HG03064 (cell line): Measurements from ENCODE around the gene ASMTL.
"Not testable (repeated sequence)": the region's sequence is repeated elsewhere in the genome, so short reads cannot be mapped to it uniquely, and the experiment has no call there.

Experiments used
- ATAC-seq: cut with Tn5 transposase; IDR thresholded peaks from one replicate; pipeline ENCODE4 v1.9.1; 2021; ENCODE audit warnings: low read depth; ENCODE audit not compliant: unreplicated experiment

ASMTL gene

DNA sequence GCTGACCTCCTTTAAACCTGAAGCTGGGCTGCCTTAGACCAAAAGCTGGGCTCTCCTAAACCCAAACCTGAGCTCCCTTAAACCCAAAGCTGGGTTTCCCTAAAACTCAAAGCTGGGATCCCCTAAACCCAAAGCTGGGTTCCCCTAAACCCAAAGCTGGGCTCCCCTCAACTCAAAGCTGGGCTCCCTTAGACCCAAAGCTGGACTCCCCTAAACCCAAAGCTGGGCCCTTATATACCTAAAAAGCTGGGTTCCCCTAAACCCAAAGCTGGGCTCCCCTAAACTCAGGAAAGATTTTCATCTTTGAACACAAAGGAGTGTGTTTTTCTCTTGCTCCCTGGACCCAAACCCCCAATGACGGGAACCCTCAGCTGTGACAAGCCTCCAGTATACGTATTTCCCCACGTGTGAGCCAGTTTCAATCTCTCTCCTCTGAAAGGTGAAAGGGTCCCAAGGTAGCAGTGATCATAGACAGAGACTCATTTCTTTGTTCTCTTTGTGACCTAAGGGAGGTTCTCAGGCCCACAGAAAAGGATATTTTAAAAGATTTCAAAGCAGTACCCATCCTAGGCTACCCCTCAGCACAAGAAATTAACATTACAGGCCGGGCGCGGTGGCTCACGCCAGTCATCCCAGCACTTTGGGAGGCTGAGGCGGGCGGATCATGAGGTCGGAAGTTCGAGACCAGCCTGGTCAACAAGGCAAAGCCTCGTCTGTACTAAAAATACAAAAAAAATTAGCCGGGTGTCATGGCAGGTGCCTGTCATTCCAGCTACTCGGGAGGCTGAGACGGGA, 31.3 kb upstream of the ASMTL start:
- ATAC-seq = peak; percentile 52

DNA sequence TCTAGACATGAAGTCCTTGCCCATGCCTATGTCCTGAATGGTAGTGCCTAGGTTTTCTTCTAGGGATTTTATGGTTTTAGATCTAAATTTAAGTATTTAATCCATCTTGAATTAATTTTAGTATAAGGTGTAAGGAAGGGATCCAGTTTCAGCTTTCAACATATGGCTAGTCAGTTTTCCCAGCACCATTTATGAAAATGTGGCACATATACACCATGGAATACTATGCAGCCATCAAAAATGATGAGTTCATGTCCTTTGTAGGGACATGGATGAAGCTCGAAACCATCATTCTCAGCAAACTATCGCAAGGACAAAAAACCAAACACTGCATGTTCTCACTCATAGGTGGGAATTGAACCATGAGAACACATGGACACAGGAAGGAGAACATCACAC, 29.8 kb upstream of the ASMTL start:
- ATAC-seq = not testable (repeated sequence)

DNA sequence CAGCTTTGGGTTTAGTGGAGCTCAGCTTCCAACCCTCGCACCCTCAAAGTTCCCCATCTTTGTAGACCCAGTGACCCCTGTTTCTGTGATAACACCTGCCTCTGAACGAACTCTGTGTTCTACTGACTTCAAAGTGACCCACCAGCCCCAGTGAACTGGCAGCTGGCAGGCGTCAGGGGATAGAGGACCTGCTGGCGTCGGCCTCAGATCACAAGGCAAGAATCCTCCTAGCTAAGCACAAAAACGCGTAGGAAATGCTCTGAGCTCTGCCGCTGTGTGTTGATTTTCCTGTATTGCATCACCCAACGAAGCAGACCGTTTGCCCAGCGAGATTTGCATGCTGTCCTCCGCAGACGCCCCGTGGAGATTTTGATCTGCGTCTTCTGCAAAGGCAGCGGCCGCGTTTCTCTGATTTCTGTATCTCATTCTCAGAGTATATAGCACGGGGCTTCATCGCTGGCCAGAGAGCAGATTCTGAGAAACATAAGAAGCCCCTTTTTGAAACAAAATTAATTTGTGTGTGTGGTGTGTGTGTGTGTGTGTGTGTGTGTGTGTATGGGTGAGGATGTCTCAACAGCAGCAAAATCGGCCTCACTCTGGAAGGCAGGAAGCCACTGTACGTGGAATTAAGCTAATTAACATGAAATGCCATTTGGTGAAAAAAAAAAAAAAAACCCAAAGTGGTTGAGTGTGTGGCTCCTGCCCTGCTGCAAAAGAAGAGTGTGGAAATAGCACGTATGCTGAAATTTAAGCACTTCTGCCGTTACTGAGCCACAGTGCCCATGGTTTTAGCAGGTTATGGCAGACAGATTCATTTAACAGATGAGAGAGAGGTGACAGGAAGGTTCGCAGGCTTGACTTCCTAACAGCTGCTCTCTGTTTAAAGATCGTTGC, 29.2 kb upstream of the ASMTL start:
- peak; percentile 44 for ATAC-seq

DNA sequence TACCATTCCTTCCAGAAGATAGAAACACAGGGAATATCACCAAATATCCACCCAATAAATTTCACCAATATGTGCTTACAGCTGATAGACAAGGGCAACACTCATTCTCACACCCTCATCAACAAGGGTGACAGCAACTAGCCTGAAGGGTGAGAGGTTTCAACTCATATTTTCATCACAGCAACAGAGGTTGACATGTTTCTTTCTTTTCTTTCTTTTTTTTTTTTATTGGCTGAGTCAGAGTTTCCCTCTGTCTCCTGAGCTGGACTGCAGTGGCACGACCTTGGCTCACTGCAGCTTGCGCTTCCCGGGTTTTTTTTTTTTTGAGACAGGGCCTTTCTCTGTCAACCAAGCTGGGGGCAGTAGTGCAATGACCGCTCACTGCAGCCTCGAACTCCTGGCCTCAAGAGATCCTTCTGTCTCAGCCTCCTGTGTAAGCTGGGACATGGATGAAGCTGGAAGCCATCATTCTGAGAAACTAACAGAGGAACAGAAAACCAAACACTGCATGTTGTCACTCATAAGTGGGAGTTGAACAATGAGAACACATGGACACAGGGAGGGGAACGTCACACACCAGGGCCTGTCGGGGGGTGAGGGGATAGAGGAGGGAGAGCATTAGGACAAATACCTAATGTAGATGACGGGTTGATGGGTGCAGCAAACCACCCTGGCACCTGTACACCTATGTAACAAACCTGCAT, 27.5 kb upstream of the ASMTL start:
- no peak for ATAC-seq

GRCh38 chrX:1477801-1478458, 25.2 kb upstream of the ASMTL start:
- ATAC-seq = no peak

DNA sequence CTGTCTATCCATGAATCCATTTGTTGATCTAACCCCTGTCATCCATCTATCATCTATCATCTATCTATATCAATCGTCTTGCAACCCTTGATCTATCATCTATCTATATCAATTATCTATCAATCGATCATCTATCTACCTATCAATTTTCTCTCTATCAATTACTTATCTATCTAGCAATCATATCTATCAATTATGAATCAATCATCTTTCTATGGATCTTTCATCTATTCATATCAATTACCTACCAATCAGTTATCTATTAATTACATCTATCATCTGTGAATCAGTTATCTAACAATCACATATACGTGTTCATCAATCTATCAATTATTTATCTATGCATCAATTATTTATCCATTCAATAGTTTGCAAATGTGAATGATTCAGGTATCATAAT, 24.5 kb upstream of the ASMTL start:
- ATAC-seq = no peak

- ATAC-seq = no peak
Measured at GRCh38 chrX:1476682-1477081, 24.0 kb upstream of the ASMTL start.

DNA sequence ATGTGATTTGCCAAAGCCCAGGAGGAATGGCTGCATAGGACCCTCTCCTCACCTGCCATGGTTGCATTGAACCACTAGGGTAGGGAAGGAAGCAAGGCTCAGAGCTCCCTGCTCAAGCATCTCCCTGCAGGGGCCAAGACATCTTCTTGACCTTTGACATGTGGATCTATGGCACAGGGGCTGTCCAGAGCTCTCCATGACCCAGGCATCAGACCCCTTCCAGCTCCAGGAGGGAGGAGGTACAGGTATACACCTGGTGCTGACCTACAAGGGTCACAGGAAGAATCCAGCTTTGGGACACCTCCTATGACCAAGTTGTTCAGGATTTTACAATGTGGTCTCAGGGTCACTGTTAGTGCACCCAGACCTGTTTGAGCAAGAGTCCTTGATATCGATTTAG, 23.2 kb upstream of the ASMTL start:
- ATAC-seq = no peak

DNA sequence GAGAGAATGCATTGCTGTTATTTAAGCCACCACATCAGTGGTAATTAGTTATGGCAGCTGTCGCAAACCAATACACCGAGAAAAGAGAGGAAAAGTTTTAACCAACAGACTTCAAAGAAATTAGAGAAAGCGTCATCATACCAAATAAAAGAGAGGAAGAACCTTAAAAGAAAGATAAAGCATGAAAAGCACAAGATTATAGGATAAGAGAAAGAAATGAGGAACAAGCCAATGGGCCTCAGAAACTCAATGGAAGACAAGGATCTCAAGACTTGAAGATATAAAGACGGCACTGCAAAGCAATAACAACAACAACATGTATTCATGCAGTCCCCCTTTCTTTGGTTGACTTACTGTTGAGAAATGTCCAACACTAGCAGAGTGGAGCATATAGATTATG, 22.8 kb upstream of the ASMTL start:
- ATAC-seq = no peak

DNA sequence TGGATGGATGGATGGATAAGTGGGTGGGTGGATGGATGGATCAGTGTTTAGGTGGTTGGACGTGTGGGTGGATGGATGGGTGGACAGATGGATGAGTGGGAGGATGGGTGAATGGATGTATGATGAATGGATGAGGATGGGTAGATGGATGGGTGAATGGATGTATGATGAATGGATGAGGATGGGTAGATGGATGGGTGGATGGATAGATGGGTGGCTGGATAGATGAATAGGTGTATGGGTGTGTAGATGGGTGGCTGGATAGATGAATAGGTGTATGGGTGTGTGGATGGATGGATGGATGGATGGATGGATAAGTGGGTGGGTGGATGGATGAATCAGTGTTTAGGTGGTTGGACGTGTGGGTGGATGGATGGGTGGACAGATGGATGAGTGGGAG, 21.9 kb upstream of the ASMTL start:
- not testable (repeated sequence) for ATAC-seq

DNA sequence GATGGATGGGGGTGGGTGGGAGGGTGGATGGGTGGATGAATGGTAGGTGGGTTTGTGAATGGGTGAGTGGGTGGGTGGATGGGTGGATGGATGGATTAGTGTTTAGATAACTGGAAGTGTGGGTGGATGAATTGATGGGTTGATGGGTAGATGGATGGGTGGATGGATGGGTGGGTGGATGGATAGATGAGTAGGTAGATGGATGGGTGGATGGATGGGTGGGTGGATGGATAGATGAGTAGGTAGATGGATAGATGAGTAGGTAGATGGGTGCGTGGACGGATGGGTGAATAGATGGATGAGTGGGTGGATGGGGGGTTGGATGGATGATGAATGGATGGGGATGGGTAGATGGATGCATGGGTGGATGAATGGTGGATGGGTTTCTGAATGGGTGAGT, 20.3 kb upstream of the ASMTL start:
- ATAC-seq = no peak

DNA sequence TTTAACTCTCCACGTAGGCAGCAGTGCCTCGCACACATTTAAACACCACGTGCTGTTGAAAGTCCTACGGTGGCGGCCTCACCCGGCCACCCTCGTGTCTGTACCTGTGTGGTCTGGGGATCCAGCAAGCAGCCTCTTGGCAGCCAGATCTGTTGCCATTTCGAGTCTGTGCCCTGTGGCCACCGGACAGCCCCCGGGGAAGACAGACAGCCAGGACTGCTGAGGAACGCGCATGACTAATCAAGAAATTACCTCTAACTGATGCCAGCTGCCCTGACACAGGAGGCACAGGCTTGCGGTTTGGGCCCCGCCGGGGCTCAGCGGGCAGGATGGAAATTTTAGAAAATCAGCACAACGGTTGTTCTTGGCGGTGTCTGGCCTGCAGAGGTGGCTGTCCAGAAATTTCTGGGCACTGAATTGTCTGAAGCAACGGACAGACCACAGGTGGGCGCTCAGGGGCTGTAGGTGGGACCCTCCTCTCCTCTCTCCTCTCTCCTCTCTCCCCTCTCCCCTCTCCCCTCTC, 15.6 kb upstream of the ASMTL start:
- ATAC-seq = peak; percentile 49

DNA sequence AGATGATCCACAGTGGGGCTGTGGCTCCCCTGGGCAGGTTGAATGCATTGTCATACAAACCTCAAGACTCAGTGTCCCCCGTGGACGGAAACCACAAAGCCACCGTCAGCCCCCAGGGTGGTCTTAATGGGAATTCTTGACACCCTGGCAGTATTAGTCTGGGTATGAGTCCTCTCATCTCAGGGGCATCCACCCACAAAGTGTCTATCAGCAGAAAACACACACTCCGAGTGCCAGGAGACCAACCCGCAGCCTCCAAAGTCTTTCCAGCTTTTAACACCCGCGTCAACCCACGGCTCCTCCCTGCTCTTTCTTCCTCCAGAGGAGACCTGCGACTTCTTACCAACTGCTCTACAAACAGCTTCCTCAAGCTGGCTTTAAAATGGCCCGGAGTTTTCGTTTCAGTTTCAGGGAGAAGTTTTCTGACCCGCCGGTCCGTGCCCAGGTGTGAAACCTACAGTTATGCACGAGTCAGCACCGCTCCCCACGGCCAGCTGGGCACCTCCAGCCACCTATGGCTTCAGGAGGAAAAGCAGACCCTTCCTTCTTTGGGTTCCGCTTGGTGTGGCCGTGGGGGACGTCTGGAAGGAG, 14.4 kb upstream of the ASMTL start:
- ATAC-seq = peak; percentile 39

- no peak for ATAC-seq
Measured at GRCh38 chrX:1466232-1466661, 13.5 kb upstream of the ASMTL start.

DNA sequence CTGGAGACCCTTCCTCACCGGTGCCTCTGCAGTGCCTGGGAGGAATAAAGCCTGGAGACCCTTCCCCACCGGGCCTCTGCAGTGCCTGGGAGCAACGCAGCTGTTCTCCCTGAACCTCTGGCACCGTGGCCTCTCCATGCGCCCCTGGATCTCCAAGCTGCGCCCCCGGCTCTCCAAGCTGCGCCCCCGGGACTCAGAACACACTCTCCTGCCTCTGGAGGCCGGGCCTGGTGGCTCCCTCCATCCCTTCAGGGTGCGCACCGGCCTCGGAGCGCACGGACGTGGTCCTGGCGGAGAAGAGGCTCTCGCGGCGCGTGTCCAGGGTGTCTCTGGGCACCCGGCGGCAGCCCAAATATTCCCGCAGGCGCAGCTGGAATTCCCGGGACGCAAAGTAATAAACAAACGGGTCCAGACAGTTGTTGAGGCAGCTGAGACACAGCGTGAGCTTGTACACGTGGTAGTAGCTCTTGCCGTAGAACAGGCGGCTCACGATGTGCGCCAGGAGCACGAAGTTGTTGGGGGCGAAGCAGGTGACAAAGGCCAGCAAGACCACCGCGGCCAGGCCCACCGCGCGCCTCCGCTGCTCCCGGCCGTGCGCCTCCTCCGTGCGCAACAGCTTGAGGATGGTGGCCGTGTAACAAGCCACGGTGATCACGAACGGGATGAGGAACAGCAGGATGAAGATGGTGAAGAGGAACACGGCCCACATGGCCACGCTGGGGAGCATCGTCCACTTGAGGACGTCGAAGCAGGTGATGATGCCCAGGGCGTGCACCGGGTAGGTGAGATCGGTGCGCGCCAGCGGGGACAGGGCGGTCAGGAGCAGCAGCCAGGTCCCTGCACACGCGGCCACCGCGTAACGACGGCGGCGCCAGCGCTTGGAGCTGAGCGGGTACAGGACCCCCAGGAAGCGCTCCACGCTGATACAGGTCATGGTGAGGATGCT, 12.8 kb upstream of the ASMTL start:
- ATAC-seq = no peak

- ATAC-seq = no peak
Measured at GRCh38 chrX:1464971-1465285, 12.2 kb upstream of the ASMTL start.

DNA sequence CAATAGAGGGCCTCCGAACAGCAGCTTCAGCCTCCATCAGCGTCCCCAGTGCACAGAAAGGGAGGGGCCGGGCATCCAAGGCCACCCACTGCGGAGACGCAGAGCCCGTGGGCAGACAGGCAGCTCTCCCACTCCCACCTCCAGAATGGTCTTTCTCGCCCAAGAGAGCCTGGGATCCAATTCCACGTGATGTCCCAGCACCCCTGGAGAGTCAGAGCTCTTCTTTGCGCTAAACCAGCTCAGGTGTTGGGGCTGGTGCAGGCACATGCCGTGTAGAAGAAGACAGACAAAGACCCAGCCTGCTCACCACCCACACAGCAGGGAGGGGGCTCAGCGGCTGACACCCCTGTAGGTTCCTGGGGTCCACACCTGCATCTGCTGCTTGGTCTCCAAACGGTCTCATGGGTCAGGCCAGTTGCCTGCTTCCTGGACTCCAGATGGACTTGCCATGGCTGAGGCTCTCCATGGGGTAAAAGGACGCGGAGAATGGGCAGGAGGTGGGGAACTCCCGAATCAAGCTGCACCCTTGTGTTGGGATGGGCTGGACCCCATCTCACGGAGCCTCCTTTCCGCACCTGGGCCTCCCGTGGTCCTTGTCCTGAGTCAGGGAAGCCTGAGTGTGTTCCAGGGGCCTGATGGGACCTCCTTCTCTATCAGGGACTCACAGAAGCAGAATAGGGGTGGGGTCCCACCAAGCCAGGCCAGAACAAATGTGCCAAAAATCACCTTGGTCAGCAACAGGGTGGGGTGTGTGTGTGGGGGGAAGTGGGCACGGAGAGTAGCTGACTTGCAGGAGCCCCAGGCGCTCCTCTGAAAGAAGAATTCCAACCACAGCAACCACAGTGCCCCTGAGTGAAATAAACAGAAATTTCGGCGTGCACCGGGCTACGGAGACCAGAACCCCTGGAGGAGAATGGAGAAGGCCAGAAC, 11.6 kb upstream of the ASMTL start:
- no peak for ATAC-seq

GRCh38 chrX:1463581-1463980, 10.9 kb upstream of the ASMTL start:
- no peak for ATAC-seq
